ENCODE data around the gene SYNJ2. TPM values are rescaled to one million over a fixed set of nuclear protein-coding genes. Genes with fewer than 3 reads are reported as not detected.

SYNJ2 gene
- polyA plus RNA-seq, 2 of the 4 experiments (the other 2 are of a cell fraction) = 22.3 to 26.5 TPM

DNA sequence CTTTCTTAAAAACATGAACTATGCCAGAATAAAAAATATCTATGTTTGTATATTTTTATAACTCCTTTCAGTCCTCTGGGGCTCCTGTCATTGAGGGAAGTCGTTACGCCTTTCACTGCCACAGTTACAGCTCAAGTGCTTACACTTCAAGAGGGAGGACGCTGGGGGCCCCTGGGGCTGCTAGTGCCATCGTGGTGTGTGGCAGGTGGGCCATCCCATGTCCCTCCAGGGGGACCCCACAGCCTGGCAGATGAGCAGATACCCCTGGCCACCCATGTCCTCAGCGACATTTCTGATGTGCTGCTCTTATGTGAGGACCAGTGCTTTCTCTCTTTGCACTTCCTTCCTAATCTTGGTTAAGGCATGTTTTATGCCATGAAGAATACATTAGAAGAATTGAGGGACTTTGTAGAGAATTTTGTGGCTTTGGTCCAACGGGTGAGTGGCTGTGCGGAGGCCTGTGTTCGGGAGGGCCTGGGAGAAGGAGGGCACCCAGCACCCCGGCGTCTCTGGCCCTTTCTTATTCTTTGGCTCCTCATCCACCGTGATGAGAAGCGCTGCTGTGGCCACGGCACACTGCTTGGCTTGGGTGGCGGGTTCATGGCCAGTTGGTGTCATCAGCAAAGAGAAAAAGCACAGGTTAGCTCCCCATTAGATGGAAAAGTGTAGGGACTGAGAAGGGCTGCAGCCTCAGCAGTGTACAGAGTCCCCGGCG is 38.3 kb upstream of the SYNJ2 start:
- POLR2A ChIA-PET = no interaction called here
- 94% methylated on average over 16 of the region's 16 CpGs for WGBS (ENCODE audit: missing lambda C conversion rate)
- ATAC-seq = no peak

DNA sequence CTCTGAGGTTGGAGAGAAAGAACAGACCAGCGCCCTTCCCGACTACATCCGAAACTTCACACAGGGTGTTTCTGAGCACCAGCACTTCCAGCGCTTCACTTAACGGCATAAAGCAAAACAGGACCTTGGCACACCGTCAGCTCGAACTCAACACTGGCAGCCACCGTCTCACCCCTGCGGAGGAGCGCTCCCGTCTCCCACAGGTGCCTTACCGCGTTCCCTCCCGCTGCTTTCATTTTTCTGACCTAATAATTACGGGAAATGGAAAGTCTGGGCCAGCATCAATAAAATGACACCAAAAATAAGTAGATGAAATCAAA is 37.7 kb upstream of the SYNJ2 start:
- Histone ChIP-seq H3K9me3 (no peaks in the 10 kb centered on the region), H3K4me1 (no peaks in the 10 kb centered on the region), H3K4me2 (no peak overlapping the region), H3K4me3 (no peak overlapping the region), H3K27ac (no peak overlapping the region)
- WGBS (ENCODE audit: missing lambda C conversion rate) = 98% methylated on average over 15 of the region's 15 CpGs
- FAIRE-seq (no peak), ATAC-seq (no peak), DNase-seq (ENCODE audit: low read depth in 1 of 2, low spot score in 1 of 2) (no peak)
- ChIA-PET CTCF (interaction anchor here (0.5 kb wide), 1 partner anchor 106 kb away, joined by 4 read pairs; no protein-coding TSS in a partner anchor), POLR2A (no interaction called here)
- no peak for TF ChIP-seq RFX5 (IDR thresholded peaks at IDR 0.05)
- no peak for TF ChIP-seq SMC3 (IDR thresholded peaks at IDR 0.05)
- TF ChIP-seq, protein P1, sequence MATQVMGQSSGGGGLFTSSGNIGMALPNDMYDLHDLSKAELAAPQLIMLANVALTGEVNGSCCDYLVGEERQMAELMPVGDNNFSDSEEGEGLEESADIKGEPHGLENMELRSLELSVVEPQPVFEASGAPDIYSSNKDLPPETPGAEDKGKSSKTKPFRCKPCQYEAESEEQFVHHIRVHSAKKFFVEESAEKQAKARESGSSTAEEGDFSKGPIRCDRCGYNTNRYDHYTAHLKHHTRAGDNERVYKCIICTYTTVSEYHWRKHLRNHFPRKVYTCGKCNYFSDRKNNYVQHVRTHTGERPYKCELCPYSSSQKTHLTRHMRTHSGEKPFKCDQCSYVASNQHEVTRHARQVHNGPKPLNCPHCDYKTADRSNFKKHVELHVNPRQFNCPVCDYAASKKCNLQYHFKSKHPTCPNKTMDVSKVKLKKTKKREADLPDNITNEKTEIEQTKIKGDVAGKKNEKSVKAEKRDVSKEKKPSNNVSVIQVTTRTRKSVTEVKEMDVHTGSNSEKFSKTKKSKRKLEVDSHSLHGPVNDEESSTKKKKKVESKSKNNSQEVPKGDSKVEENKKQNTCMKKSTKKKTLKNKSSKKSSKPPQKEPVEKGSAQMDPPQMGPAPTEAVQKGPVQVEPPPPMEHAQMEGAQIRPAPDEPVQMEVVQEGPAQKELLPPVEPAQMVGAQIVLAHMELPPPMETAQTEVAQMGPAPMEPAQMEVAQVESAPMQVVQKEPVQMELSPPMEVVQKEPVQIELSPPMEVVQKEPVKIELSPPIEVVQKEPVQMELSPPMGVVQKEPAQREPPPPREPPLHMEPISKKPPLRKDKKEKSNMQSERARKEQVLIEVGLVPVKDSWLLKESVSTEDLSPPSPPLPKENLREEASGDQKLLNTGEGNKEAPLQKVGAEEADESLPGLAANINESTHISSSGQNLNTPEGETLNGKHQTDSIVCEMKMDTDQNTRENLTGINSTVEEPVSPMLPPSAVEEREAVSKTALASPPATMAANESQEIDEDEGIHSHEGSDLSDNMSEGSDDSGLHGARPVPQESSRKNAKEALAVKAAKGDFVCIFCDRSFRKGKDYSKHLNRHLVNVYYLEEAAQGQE (IDR thresholded peaks at IDR 0.05) = no peak
- TF ChIP-seq NR3C1 (IDR thresholded peaks at IDR 0.05) = no peak
- TF ChIP-seq JUNB (IDR thresholded peaks at IDR 0.05) = no peak
- TF ChIP-seq HDAC2 (IDR thresholded peaks at IDR 0.05) = no peak
- TF ChIP-seq, protein P2, sequence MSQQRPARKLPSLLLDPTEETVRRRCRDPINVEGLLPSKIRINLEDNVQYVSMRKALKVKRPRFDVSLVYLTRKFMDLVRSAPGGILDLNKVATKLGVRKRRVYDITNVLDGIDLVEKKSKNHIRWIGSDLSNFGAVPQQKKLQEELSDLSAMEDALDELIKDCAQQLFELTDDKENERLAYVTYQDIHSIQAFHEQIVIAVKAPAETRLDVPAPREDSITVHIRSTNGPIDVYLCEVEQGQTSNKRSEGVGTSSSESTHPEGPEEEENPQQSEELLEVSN (IDR thresholded peaks at IDR 0.05; ENCODE audit: borderline replicate concordance, low read depth) = no peak
- no peak for TF ChIP-seq MAZ (IDR thresholded peaks at IDR 0.05; ENCODE audit: borderline replicate concordance, low read depth, low read length)
- TF ChIP-seq, protein P3, sequence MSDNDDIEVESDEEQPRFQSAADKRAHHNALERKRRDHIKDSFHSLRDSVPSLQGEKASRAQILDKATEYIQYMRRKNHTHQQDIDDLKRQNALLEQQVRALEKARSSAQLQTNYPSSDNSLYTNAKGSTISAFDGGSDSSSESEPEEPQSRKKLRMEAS (IDR thresholded peaks at IDR 0.05) = no peak
- no peak for TF ChIP-seq POLR2AphosphoS2 (conservative IDR thresholded peaks at IDR 0.05; ENCODE audit: low read length)
- TF ChIP-seq EHMT2 (IDR thresholded peaks at IDR 0.05; ENCODE audit: low read depth) = no peak
- TF ChIP-seq, protein P4, sequence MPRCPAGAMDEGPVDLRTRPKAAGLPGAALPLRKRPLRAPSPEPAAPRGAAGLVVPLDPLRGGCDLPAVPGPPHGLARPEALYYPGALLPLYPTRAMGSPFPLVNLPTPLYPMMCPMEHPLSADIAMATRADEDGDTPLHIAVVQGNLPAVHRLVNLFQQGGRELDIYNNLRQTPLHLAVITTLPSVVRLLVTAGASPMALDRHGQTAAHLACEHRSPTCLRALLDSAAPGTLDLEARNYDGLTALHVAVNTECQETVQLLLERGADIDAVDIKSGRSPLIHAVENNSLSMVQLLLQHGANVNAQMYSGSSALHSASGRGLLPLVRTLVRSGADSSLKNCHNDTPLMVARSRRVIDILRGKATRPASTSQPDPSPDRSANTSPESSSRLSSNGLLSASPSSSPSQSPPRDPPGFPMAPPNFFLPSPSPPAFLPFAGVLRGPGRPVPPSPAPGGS (IDR thresholded peaks at IDR 0.05) = no peak
- TF ChIP-seq NFE2L2 (conservative IDR thresholded peaks at IDR 0.05; ENCODE audit: low read length) = no peak

More for the DNA sequence above, 38.3 kb upstream of the SYNJ2 start:
- H3K27ac ChIP-seq = no peak overlapping the region
- H3K4me1 ChIP-seq = no peaks in the 10 kb centered on the region
- DNase-seq (ENCODE audit: low read depth in 1 of 2, low spot score in 1 of 2) = no peak
- TF ChIP-seq EHF (CRISPR knock-in tag; IDR thresholded peaks at IDR 0.05) = no peak
- no peak for TF ChIP-seq JUNB (IDR thresholded peaks at IDR 0.05)
- TF ChIP-seq HDAC2 (IDR thresholded peaks at IDR 0.05) = no peak
- no peak for TF ChIP-seq CBX2 (IDR thresholded peaks at IDR 0.05; ENCODE audit: borderline replicate concordance, low read depth)
- TF ChIP-seq NFE2L2 (conservative IDR thresholded peaks at IDR 0.05; ENCODE audit: low read length) = no peak
- TF ChIP-seq, protein P2 (IDR thresholded peaks at IDR 0.05; ENCODE audit: borderline replicate concordance, low read depth) = no peak
- TF ChIP-seq POLR2A (IDR thresholded peaks at IDR 0.05; ENCODE audit: low read length) = no peak
- no peak for TF ChIP-seq RCOR1 (IDR thresholded peaks at IDR 0.05; ENCODE audit: low read depth, low read length)
- TF ChIP-seq, protein P5, sequence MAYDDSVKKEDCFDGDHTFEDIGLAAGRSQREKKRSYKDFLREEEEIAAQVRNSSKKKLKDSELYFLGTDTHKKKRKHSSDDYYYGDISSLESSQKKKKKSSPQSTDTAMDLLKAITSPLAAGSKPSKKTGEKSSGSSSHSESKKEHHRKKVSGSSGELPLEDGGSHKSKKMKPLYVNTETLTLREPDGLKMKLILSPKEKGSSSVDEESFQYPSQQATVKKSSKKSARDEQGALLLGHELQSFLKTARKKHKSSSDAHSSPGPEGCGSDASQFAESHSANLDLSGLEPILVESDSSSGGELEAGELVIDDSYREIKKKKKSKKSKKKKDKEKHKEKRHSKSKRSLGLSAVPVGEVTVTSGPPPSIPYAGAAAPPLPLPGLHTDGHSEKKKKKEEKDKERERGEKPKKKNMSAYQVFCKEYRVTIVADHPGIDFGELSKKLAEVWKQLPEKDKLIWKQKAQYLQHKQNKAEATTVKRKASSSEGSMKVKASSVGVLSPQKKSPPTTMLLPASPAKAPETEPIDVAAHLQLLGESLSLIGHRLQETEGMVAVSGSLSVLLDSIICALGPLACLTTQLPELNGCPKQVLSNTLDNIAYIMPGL (CRISPR knock-in tag; IDR thresholded peaks at IDR 0.05; ENCODE audit: borderline replicate concordance) = no peak
- TF ChIP-seq HOXA7 (CRISPR knock-in tag; IDR thresholded peaks at IDR 0.05) = no peak
- TF ChIP-seq, protein P1 (IDR thresholded peaks at IDR 0.05) = no peak
- no peaks in the 10 kb centered on the region for H3K9me3 ChIP-seq
- no peak for FAIRE-seq
- H3K4me2 ChIP-seq = no peak overlapping the region
- CTCF ChIA-PET = interaction anchor here (0.5 kb wide), 1 partner anchor 106 kb away, joined by 4 read pairs; no protein-coding TSS in a partner anchor
- H3K4me3 ChIP-seq = no peak overlapping the region
